ENCODE data around the gene CAND1.

CAND1 gene

DNA sequence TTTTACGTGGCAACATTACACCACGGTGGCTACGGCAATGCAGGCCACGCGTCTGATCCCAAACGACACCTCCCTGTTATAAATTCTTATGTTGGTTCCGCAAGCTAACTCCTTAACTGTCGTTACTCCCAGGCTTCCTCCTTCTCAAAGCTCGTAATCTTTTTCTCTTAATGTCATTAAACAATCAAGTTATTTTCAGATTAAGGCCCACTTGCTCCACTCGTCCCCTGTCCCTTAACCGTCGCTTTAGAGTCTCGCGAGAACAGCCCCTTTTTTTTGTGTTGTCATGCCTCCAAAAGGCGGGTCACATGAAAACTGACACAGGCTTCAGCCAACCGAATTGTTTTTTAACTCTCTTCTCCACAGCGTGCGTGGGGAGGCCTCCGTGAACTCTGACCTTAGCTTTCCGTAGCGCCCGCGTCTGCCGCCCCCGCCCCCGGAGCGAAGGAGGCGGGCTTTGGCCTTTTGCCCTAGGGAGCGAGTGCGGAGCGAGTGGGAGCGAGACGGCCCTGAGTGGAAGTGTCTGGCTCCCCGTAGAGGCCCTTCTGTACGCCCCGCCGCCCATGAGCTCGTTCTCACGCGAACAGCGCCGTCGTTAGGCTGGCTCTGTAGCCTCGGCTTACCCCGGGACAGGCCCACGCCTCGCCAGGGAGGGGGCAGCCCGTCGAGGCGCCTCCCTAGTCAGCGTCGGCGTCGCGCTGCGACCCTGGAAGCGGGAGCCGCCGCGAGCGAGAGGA, at the start of gene CAND1:
Gene CAND1, plus strand, starts transcription at position 463 of the 737 bp plus-strand sequence. CDS start 360 bp downstream, outside the sequence.
- Histone ChIP-seq H3K36me3 (ENCODE audit: insufficient read depth, low read length) (peaks cover 3% of the 10 kb centered on the region), H3K27me3 (ENCODE audit: insufficient read depth, low read length) (no peaks in the 10 kb centered on the region), H3K9me3 (ENCODE audit: low read length) (peaks cover 4% of the 10 kb centered on the region), H2AFZ (ENCODE audit: low read depth, low read length) (peak within 1 kb of the TSS; percentile 47), H3K4me1 (ENCODE audit: insufficient read depth, low read length) (peaks cover 15% of the 10 kb centered on the region), H3K4me3 (ENCODE audit: low read length) (peak within 1 kb of the TSS; percentile 98)

DNA sequence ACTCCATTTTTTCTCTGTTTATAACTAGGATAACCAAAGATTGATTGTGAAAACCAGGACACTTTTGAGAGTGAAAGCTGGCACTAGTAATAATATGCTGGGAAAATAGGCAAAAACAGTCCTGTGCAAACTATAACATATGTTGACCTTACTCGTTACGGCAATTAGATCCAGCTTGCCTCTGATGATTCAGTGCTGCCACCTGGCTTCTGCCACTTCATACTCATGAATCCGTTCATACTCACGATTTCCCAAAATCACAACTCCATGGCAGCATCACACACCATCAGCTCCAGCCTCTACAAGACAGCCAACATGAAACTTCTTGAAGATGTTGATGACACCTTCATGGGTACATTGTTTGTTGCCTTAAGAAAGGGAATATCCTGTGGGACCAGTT, 49.1 kb upstream of the CAND1 start:
- H3K27me3 ChIP-seq (ENCODE audit: insufficient read depth, low read length): peaks cover 6% of the 10 kb centered on the region
- H3K9me3 ChIP-seq (ENCODE audit: low read length): no peaks in the 10 kb centered on the region
- no peaks in the 10 kb centered on the region for H3K36me3 ChIP-seq (ENCODE audit: insufficient read depth, low read length)
- no peak overlapping the region for H2AFZ ChIP-seq (ENCODE audit: low read depth, low read length)
- H3K4me1 ChIP-seq (ENCODE audit: insufficient read depth, low read length): no peaks in the 10 kb centered on the region
- H3K4me3 ChIP-seq (ENCODE audit: low read length): no peak overlapping the region

DNA sequence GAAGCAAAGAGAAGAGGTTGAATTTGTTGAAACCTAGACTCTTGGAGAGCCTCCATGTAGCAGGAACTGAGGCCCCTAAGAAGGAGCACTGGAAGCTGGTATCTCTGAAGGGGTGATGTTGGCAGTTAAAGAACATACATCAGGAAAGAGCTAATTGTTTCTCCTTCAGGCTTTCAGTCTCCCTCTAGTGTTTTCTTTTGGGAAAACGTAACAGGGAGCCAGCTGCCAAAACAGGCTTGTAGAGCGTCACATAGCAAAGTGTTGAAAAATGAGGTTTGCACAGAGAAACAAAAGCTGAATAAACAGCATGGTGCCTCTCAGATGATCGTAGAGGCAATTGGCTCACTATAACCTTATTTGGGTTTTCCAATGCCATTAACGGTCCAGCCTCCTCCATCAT, 46.9 kb upstream of the CAND1 start:
- no peak overlapping the region for H2AFZ ChIP-seq (ENCODE audit: low read depth, low read length)
- H3K9me3 ChIP-seq (ENCODE audit: low read length): no peaks in the 10 kb centered on the region
- H3K4me1 ChIP-seq (ENCODE audit: insufficient read depth, low read length): no peaks in the 10 kb centered on the region
- H3K27me3 ChIP-seq (ENCODE audit: insufficient read depth, low read length): peaks cover 6% of the 10 kb centered on the region
- no peaks in the 10 kb centered on the region for H3K36me3 ChIP-seq (ENCODE audit: insufficient read depth, low read length)
- no peak overlapping the region for H3K4me3 ChIP-seq (ENCODE audit: low read length)

DNA sequence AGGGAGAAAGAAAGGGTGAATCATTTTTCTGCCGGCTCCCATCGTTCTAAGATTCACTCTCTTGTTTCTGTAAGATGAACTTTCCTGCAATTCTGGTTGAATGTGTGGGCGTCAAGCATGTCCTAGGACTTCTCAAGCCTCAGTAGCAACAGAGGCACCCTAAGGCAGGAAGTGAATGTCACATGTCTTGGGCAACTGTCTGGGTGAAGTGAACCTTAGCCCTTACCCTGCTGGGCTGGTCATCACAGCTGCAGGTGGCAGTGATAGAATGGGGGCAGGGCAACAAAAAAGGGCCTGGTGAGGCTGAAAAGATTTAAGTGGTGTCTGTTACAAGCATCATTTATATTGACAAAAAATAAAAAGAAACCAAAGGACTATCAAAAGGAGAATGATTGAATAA, 45.9 kb upstream of the CAND1 start:
- Histone ChIP-seq H3K4me3 (ENCODE audit: low read length) (no peak overlapping the region), H3K36me3 (ENCODE audit: insufficient read depth, low read length) (no peaks in the 10 kb centered on the region), H3K27me3 (ENCODE audit: insufficient read depth, low read length) (no peaks in the 10 kb centered on the region), H3K9me3 (ENCODE audit: low read length) (no peaks in the 10 kb centered on the region), H3K4me1 (ENCODE audit: insufficient read depth, low read length) (no peaks in the 10 kb centered on the region), H2AFZ (ENCODE audit: low read depth, low read length) (no peak overlapping the region)

DNA sequence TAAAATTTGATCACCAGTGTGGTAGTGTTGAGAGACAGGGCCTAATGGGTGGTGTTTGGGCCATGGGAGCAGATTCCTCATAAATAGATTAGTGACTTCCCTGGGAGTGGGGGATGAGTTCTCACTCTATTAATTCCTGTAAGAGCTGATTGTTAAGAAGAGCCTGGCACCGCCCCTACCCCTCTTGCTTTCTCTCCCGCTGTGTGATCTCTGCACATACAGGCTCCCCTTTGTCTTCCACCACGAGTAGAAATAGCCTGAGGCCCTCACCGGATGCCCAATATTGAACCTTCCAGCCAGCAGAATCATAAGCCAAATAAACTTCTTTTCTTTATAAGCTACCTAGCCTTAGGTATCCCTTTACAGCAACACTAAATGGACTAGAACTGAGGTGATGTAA, 31.9 kb upstream of the CAND1 start:
- no peaks in the 10 kb centered on the region for H3K36me3 ChIP-seq (ENCODE audit: insufficient read depth, low read length)
- peak overlapping the region; percentile 41 for H2AFZ ChIP-seq (ENCODE audit: low read depth, low read length)
- peaks cover 6% of the 10 kb centered on the region for H3K4me1 ChIP-seq (ENCODE audit: insufficient read depth, low read length)
- H3K27me3 ChIP-seq (ENCODE audit: insufficient read depth, low read length): no peaks in the 10 kb centered on the region
- H3K9me3 ChIP-seq (ENCODE audit: low read length): peaks cover 2% of the 10 kb centered on the region
- H3K4me3 ChIP-seq (ENCODE audit: low read length): no peak overlapping the region

DNA sequence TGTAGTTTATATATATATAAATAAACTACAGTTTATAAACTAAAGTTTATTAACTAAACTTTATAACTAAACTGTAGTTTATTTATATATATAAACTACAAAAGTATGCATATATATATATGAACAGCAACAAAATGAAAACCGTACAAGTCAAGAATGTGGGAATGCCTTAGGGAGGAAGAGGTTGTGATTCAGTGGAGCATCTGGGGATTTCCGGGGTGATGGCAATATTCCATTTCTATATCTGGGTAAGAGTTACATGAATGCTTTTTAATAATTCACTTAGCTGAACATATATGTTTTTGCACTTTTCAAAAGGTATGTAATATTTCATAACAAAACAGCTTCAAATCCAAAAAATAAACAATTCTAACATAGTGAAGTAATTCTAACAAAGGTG, 30.1 kb upstream of the CAND1 start:
- H3K4me3 ChIP-seq (ENCODE audit: low read length): no peak overlapping the region
- peaks cover 2% of the 10 kb centered on the region for H3K9me3 ChIP-seq (ENCODE audit: low read length)
- H3K36me3 ChIP-seq (ENCODE audit: insufficient read depth, low read length): no peaks in the 10 kb centered on the region
- H3K4me1 ChIP-seq (ENCODE audit: insufficient read depth, low read length): peaks cover 6% of the 10 kb centered on the region
- no peaks in the 10 kb centered on the region for H3K27me3 ChIP-seq (ENCODE audit: insufficient read depth, low read length)
- no peak overlapping the region for H2AFZ ChIP-seq (ENCODE audit: low read depth, low read length)

DNA sequence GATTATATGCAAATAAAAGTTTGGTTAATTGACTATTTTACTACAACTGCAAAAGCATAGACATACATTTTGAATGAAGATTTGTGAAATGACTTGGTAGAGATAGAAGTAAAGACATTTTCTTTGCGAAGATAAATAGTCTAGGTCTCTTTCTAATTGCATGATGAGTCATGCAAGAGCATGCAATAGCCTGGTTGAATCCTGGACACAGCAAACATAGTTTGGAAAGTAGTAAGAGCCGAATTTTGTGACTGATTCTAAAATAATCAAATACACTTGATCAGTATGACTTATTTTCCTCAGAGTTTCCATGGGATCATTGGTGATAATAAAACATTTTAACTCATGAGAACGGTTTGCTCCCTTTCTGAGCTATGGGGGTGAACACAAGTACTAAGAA, 27.7 kb upstream of the CAND1 start:
- Histone ChIP-seq H3K4me3 (ENCODE audit: low read length) (no peak overlapping the region), H3K27me3 (ENCODE audit: insufficient read depth, low read length) (no peaks in the 10 kb centered on the region), H3K4me1 (ENCODE audit: insufficient read depth, low read length) (peaks cover 6% of the 10 kb centered on the region), H3K36me3 (ENCODE audit: insufficient read depth, low read length) (no peaks in the 10 kb centered on the region), H3K9me3 (ENCODE audit: low read length) (no peaks in the 10 kb centered on the region), H2AFZ (ENCODE audit: low read depth, low read length) (no peak overlapping the region)

DNA sequence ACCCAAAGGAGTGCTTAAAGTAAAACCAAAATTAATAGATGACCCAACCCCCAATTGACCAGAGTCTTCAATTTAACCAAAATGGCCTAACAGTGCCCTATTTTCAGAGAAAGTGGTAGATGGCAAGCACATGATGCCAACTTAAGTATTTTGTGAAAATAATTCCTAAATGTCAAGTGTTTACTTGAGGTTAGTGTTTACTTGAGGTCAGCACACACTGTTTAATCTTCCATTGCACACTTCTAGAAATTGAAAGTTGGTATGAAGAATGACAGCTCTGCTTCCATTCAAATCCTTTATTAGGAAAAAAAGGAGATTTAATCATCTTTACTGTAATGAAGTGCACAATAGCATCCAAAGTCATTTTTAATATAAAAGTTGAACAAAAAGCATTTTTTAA, 25.9 kb upstream of the CAND1 start:
- Histone ChIP-seq H3K9me3 (ENCODE audit: low read length) (no peaks in the 10 kb centered on the region), H2AFZ (ENCODE audit: low read depth, low read length) (no peak overlapping the region), H3K27me3 (ENCODE audit: insufficient read depth, low read length) (no peaks in the 10 kb centered on the region), H3K4me3 (ENCODE audit: low read length) (no peak overlapping the region), H3K36me3 (ENCODE audit: insufficient read depth, low read length) (no peaks in the 10 kb centered on the region), H3K4me1 (ENCODE audit: insufficient read depth, low read length) (no peaks in the 10 kb centered on the region)

DNA sequence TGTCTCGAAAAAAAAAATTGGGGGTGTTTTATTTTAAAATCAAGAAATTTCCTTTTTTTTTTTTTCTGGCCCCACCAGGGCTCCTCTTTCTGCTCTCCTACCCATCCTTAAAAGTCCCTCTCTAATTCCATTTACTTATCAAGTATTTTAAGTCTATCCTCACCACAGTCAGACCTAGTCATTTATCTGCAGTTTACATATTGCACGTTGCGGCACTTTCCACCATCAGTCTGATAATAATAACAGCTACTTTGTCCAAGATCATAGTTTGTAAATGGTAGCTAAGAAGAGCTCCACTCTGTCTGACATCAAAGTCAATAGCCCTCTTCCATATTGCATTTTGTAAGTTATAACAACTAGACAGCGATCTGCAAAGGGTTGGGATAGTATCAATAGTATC, 23.6 kb upstream of the CAND1 start:
- H3K36me3 ChIP-seq (ENCODE audit: insufficient read depth, low read length): no peaks in the 10 kb centered on the region
- H3K27me3 ChIP-seq (ENCODE audit: insufficient read depth, low read length): no peaks in the 10 kb centered on the region
- H3K4me1 ChIP-seq (ENCODE audit: insufficient read depth, low read length): no peaks in the 10 kb centered on the region
- no peak overlapping the region for H2AFZ ChIP-seq (ENCODE audit: low read depth, low read length)
- H3K4me3 ChIP-seq (ENCODE audit: low read length): no peak overlapping the region
- H3K9me3 ChIP-seq (ENCODE audit: low read length): no peaks in the 10 kb centered on the region

DNA sequence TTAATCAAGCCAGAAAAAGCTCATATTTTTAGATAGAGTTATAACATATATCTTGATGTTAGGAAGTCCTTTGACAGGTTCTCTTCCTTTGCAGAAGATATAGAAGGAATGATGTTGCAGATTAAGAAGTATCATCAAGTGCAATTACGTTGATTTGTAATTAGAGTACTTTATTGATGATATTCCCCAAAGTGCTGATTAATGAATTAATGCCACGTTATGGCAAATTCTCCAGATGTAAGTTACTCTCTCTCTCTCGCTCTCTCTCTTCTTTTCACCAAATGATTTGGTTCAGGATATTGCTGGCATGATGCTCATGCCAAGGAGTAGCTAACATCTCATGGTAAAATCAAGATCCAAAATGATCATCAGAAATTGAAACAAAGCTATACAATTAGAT, 18.1 kb upstream of the CAND1 start:
- Histone ChIP-seq H2AFZ (ENCODE audit: low read depth, low read length) (no peak overlapping the region), H3K27me3 (ENCODE audit: insufficient read depth, low read length) (no peaks in the 10 kb centered on the region), H3K4me1 (ENCODE audit: insufficient read depth, low read length) (no peaks in the 10 kb centered on the region), H3K36me3 (ENCODE audit: insufficient read depth, low read length) (no peaks in the 10 kb centered on the region), H3K9me3 (ENCODE audit: low read length) (no peaks in the 10 kb centered on the region), H3K4me3 (ENCODE audit: low read length) (no peak overlapping the region)

DNA sequence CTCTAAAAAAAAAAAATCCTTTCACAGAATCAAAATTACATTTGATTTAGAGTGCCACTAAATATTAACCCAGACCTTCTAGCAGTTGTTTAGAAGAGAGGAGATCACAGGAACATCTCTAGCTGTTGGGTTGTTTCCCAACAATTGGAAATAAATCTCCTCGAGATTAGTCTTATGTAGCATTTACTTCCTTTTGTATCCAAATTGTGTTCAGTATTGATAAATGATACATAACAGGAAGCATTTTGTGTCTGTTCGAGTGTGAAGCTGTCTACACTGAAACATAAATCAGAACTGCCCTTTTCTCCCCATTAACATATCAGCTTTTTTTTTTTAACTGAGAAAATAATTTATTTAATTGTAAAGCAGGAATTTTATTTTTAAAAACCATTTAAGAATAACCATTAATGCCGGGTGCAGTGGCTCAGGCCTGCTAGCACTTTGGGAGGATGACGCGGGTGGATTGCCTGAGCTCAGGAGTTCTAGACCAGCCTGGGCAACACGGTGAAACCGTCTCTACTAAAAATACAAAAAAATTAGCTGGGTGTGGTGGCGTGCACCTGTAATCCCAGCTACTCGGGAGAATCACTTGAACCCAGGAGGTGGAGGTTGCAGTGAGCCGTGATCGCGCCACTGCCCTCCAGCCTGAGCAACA, 14.7 kb upstream of the CAND1 start:
- Histone ChIP-seq H3K4me3 (ENCODE audit: low read length) (no peak overlapping the region), H3K36me3 (ENCODE audit: insufficient read depth, low read length) (no peaks in the 10 kb centered on the region), H3K9me3 (ENCODE audit: low read length) (no peaks in the 10 kb centered on the region), H2AFZ (ENCODE audit: low read depth, low read length) (no peak overlapping the region), H3K4me1 (ENCODE audit: insufficient read depth, low read length) (no peaks in the 10 kb centered on the region), H3K27me3 (ENCODE audit: insufficient read depth, low read length) (no peaks in the 10 kb centered on the region)

DNA sequence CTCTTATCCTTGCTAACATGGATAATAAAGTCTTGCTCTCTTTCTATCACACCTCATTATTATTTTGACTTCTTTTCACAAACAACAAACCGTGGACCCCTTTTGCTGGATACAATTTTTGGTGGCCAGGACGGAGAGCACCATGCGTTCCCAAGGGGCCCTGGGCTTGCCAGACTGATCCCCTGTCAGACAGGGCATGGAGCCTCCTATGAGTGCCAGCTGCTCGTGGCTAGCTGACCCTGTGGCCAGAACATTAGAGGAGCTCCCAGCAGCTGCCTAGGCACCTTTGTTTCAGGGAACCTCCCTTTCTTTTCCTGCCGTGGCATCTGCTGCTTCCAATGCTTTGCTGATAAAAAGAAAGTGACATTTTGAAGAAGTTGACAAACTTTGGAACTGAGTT, 12.5 kb upstream of the CAND1 start:
- Histone ChIP-seq H3K9me3 (ENCODE audit: low read length) (no peaks in the 10 kb centered on the region), H3K4me3 (ENCODE audit: low read length) (no peak overlapping the region), H3K27me3 (ENCODE audit: insufficient read depth, low read length) (no peaks in the 10 kb centered on the region), H2AFZ (ENCODE audit: low read depth, low read length) (no peak overlapping the region), H3K4me1 (ENCODE audit: insufficient read depth, low read length) (no peaks in the 10 kb centered on the region), H3K36me3 (ENCODE audit: insufficient read depth, low read length) (no peaks in the 10 kb centered on the region)

DNA sequence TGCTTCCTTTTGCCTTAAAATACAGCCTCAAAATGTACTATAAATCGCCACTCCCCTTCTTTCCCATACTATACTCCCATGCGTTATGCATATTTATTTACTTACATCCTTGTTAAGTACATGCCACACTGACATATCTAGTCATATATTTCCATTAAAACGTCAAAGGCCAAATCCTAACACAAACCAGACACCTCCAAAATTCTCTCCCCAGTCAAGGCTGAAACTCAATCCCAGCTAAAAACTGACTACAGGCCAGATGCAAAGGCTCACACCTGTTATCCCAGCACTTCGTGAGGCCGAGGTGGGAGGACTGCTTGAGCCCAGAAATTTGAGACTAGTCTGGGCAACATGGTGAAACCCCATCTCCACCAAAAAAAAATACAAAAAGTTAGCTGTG, 5.7 kb upstream of the CAND1 start:
- H3K4me3 ChIP-seq (ENCODE audit: low read length): no peak overlapping the region
- no peak overlapping the region for H2AFZ ChIP-seq (ENCODE audit: low read depth, low read length)

More for the DNA sequence above, 5.7 kb upstream of the CAND1 start:
- Histone ChIP-seq H3K4me1 (ENCODE audit: insufficient read depth, low read length) (peaks cover 4% of the 10 kb centered on the region), H3K36me3 (ENCODE audit: insufficient read depth, low read length) (no peaks in the 10 kb centered on the region), H3K27me3 (ENCODE audit: insufficient read depth, low read length) (no peaks in the 10 kb centered on the region), H3K9me3 (ENCODE audit: low read length) (peaks cover 4% of the 10 kb centered on the region)
